OCI-LY7 (cell line): ENCODE data around the gene TPRN.

ENCODE experiments used
- EZH2phosphoT487 ChIP-seq: fragments of 200-600 bp; sonication (generic); IDR thresholded peaks from 2 replicates; pipeline ENCODE4 v1.6.1; 2018; ENCODE audit warnings: low read depth, borderline replicate concordance, mild to moderate bottlenecking, mixed run types, antibody characterized with exemption, low read length, moderate library complexity, mixed read lengths
- TF ChIP-seq, protein P1 (sequence below): fragments of 200-600 bp; sonication (generic); conservative IDR thresholded peaks from 2 replicates; pipeline ENCODE4 v1.5.1; 2014; ENCODE audit warnings: mild to moderate bottlenecking, antibody characterized with exemption, low read length, moderate library complexity, mixed read lengths

DNA sequence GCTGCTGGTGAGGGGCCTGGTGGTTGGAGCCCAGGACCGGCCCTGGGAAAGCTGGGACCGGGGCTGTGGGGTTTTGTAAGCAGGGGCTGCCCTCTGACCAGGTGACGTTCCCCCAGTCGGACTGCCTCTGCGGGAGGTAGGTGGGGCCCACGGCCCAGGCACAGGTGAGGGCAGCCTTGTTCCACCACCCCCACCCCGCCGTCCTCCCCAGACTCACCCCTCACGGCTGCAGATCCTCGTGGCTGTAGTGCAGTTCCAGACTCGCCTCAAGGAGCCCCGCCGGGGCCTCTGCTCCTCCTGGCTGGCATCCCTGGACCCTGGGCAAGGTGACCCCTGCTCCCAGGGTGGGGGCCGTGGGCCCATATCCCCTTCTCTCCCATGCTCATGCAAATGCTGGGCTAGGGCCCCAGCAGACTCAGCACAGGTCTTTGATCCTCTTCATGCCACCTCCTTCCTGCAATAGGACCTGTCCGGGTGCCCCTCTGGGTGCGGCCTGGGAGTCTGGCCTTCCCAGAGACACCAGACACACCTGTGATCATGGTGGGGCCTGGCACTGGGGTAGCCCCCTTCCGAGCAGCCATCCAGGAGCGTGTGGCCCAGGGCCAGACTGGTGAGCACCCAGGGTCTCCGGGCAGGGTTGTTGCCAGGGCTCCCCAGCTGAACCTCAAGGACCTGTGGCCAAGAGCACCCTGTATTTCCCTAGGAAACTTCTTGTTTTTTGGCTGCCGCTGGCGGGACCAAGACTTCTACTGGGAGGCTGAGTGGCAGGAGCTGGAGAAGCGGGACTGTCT lies 14.8 kb upstream of the TPRN start:
- TF ChIP-seq, protein P1, sequence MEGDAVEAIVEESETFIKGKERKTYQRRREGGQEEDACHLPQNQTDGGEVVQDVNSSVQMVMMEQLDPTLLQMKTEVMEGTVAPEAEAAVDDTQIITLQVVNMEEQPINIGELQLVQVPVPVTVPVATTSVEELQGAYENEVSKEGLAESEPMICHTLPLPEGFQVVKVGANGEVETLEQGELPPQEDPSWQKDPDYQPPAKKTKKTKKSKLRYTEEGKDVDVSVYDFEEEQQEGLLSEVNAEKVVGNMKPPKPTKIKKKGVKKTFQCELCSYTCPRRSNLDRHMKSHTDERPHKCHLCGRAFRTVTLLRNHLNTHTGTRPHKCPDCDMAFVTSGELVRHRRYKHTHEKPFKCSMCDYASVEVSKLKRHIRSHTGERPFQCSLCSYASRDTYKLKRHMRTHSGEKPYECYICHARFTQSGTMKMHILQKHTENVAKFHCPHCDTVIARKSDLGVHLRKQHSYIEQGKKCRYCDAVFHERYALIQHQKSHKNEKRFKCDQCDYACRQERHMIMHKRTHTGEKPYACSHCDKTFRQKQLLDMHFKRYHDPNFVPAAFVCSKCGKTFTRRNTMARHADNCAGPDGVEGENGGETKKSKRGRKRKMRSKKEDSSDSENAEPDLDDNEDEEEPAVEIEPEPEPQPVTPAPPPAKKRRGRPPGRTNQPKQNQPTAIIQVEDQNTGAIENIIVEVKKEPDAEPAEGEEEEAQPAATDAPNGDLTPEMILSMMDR = no peak
- no peak for TF ChIP-seq EZH2phosphoT487
